GM23338 (cell line): ENCODE data around the gene PURA. TPM values are rescaled to one million over a fixed set of nuclear protein-coding genes. Genes with fewer than 3 reads are reported as not detected.

ENCODE experiments used
- ATAC-seq: fragments of 200-7000 bp; cut with Tn5 transposase; 3 replicates; pipeline ENCODE4 v1.9.1; 2020
- DNase-seq: peaks from one replicate; pipeline ENCODE4 v3.0.0-alpha.2; 2015; ENCODE audit warnings: low spot score
- H2AFZ ChIP-seq: fragments of 200-600 bp; sonication (generic); 2 replicates; pipeline ENCODE4 v1.8.0; 2016; ENCODE audit warnings: antibody characterized with exemption, mild to moderate bottlenecking, moderate library complexity
- H3F3A ChIP-seq: fragments of 200-600 bp; sonication (generic); replicated peaks from 2 replicates; pipeline ENCODE4 v1.8.0; 2017; ENCODE audit warnings: antibody characterized with exemption, mixed run types, low read depth
- H3K27ac ChIP-seq: fragments of 200-600 bp; sonication (generic); 2 replicates; pipeline ENCODE4 v1.6.1; 2016; ENCODE audit warnings: low read depth
- H3K27me3 ChIP-seq: fragments of 200-600 bp; sonication (generic); 2 replicates; pipeline ENCODE4 v1.8.0; 2016; ENCODE audit warnings: mild to moderate bottlenecking, mixed run types, moderate library complexity; ENCODE audit not compliant: insufficient read depth
- H3K36me3 ChIP-seq: fragments of 200-600 bp; sonication (generic); 2 replicates; pipeline ENCODE4 v1.8.0; 2016; ENCODE audit warnings: mild to moderate bottlenecking; ENCODE audit not compliant: insufficient read depth
- H3K4me1 ChIP-seq: fragments of 200-600 bp; sonication (generic); 2 replicates; pipeline ENCODE4 v1.8.0; 2016; ENCODE audit warnings: mild to moderate bottlenecking, moderate library complexity; ENCODE audit not compliant: insufficient read depth
- H3K4me2 ChIP-seq: fragments of 200-600 bp; sonication (generic); 2 replicates; pipeline ENCODE4 v1.7.1; 2017; ENCODE audit warnings: mixed run types
- H3K4me3 ChIP-seq: fragments of 200-600 bp; sonication (generic); 2 replicates; pipeline ENCODE4 v1.6.1; 2016; ENCODE audit warnings: mixed run types
- H3K79me2 ChIP-seq: fragments of 200-600 bp; sonication (generic); replicated peaks from 2 replicates; pipeline ENCODE4 v1.8.0; 2017; ENCODE audit warnings: mild to moderate bottlenecking; ENCODE audit not compliant: insufficient read depth
- H3K9me2 ChIP-seq: fragments of 200-600 bp; sonication (generic); 2 replicates; pipeline ENCODE4 v1.8.0; 2017; ENCODE audit not compliant: insufficient read depth
- H4K20me1 ChIP-seq: fragments of 200-600 bp; sonication (generic); replicated peaks from 2 replicates; pipeline ENCODE4 v1.8.0; 2017; ENCODE audit warnings: mild to moderate bottlenecking; ENCODE audit not compliant: insufficient read depth
- H3K27ac Mint-ChIP-seq: 2 replicates; pipeline ENCODE4 v1.8.0; 2020; ENCODE audit warnings: inconsistent platforms, mild to moderate bottlenecking, moderate library complexity, mixed read lengths
- H3K27me3 Mint-ChIP-seq: 3 replicates; pipeline ENCODE4 v1.8.0; 2022; ENCODE audit warnings: low read depth, mild to moderate bottlenecking, moderate library complexity, mixed read lengths, inconsistent platforms; ENCODE audit not compliant: insufficient read depth, poor library complexity
- H3K36me3 Mint-ChIP-seq: 3 replicates; pipeline ENCODE4 v1.8.0; 2021; ENCODE audit warnings: low read depth, mild to moderate bottlenecking, inconsistent platforms, moderate library complexity, mixed read lengths
- H3K4me1 Mint-ChIP-seq: 3 replicates; pipeline ENCODE4 v1.8.0; 2020; ENCODE audit warnings: mild to moderate bottlenecking, inconsistent platforms, mixed read lengths
- H3K4me3 Mint-ChIP-seq: 3 replicates; pipeline ENCODE4 v1.8.0; 2021; ENCODE audit warnings: moderate library complexity, mild to moderate bottlenecking, inconsistent platforms, mixed read lengths
- H3K9me3 Mint-ChIP-seq: 3 replicates; pipeline ENCODE4 v1.8.0; 2020; ENCODE audit warnings: moderate library complexity, mild to moderate bottlenecking, inconsistent platforms, mixed read lengths
- CREB1 ChIP-seq: fragments of 250-450 bp; sonication (Bioruptor Pico); IDR thresholded peaks from 2 replicates; pipeline ENCODE4 v1.5.0; 2020; ENCODE audit warnings: low read depth, mild to moderate bottlenecking, moderate library complexity
- EZH2 ChIP-seq: fragments of 200-600 bp; sonication (generic); IDR thresholded peaks from one replicate; pipeline ENCODE4 v1.8.0; 2017; ENCODE audit warnings: antibody characterized with exemption, mild to moderate bottlenecking, low read depth; ENCODE audit not compliant: unreplicated experiment
- EZH2phosphoT487 ChIP-seq: fragments of 200-600 bp; sonication (generic); IDR thresholded peaks from one replicate; pipeline ENCODE4 v1.8.1; 2018; ENCODE audit warnings: antibody characterized with exemption; ENCODE audit not compliant: unreplicated experiment
- JUNB ChIP-seq: IDR thresholded peaks from one replicate; pipeline ENCODE4 v1.6.1; 2016; ENCODE audit warnings: antibody characterized with exemption; ENCODE audit not compliant: unreplicated experiment
- NANOG ChIP-seq: IDR thresholded peaks from 2 replicates; pipeline ENCODE4 v1.6.1; 2016; ENCODE audit warnings: antibody characterized with exemption, borderline replicate concordance
- POLR2AphosphoS5 ChIP-seq: IDR thresholded peaks from 2 replicates; pipeline ENCODE4 v1.6.1; 2016; ENCODE audit warnings: antibody characterized with exemption, low read depth
- STAT1 ChIP-seq: IDR thresholded peaks from one replicate; pipeline ENCODE4 v1.6.1; 2016; ENCODE audit warnings: antibody characterized with exemption; ENCODE audit not compliant: unreplicated experiment
- ZNF114 ChIP-seq: fragments of 250-450 bp; sonication (Bioruptor Pico); IDR thresholded peaks from 2 replicates; pipeline ENCODE4 v1.5.0; 2020; ENCODE audit warnings: mild to moderate bottlenecking, moderate library complexity
- ZNF331 ChIP-seq: fragments of 250-450 bp; sonication (Bioruptor Pico); IDR thresholded peaks from 2 replicates; pipeline ENCODE4 v1.5.0; 2020; ENCODE audit warnings: low read depth, mild to moderate bottlenecking, moderate library complexity
- polyA plus RNA-seq: library from polyadenylated mRNA; unstranded; fragments of >200 nt; fragmentation: Nextera tagmentation; extraction: Ambion mirVana; gene quantifications from 2 replicates; pipeline ENCODE4 v1.2.1, GENCODE V29; 2016
- total RNA-seq: library from RNA; depleted of rRNA; stranded (reverse); fragments of >200 nt; shearing (Covaris generic); gene quantifications from 2 replicates; pipeline ENCODE4 v1.2.3, GENCODE V29; 2014
- TF ChIP-seq, protein P1 (sequence below): IDR thresholded peaks from one replicate; pipeline ENCODE4 v1.6.1; 2018; ENCODE audit warnings: antibody characterized with exemption; ENCODE audit not compliant: unreplicated experiment
- TF ChIP-seq, protein P2 (sequence below): fragments of 250-450 bp; sonication (Bioruptor Pico); IDR thresholded peaks from 2 replicates; pipeline ENCODE4 v1.5.0; 2020; ENCODE audit warnings: mild to moderate bottlenecking, moderate library complexity
- TF ChIP-seq, protein P3 (sequence below), 2 experiments: fragments of 200-600 bp in 1 of 2; sonication (generic) in 1 of 2; conservative IDR thresholded peaks; 2 replicates each; pipeline versions ENCODE4 v1.5.1 to v1.6.1; 2016 to 2017; ENCODE audit warnings: antibody characterized with exemption in 2 of 2, low read depth in 2 of 2, mild to moderate bottlenecking in 2 of 2, moderate library complexity in 1 of 2
- TF ChIP-seq, protein P4 (sequence below): IDR thresholded peaks from 2 replicates; pipeline ENCODE4 v1.6.1; 2016; ENCODE audit warnings: antibody characterized with exemption

PURA gene
- total and polyA plus RNA-seq, 2 experiments from 2014 or later: 1.5 to 2.3 TPM

DNA sequence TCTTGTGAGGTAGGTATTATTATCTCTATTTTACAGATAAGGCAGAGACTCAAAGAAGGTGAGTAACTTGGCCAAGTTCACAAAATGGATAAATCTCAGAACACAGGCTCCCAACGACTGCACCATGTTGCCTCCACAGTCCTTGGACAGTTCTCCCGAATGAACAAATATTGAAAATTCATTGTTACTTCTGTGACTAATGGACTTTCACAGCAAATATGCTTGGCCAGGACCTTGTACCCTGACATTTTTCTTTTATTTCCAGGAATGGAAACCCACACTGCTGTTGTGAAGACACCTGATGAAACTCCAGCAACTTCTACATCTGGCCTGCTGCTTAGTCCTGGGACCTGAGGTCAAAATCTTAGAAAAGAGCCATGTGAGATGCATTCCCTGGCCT, 58.6 kb downstream of the PURA start:
- DNase-seq (no peak), ATAC-seq (no peak)
- no peaks in the 10 kb centered on the region for H3K9me3 Mint-ChIP-seq
- H3K27ac ChIP-seq: no peak overlapping the region
- H3K4me1 Mint-ChIP-seq: peaks cover 6% of the 10 kb centered on the region
- H3K9me2 ChIP-seq: no peaks in the 10 kb centered on the region
- H3K79me2 ChIP-seq: no peaks in the 10 kb centered on the region; the same call in none of the 2 replicates
- no peak for TF ChIP-seq ZNF331 (CRISPR knock-in tag)
- TF ChIP-seq, protein P1, sequence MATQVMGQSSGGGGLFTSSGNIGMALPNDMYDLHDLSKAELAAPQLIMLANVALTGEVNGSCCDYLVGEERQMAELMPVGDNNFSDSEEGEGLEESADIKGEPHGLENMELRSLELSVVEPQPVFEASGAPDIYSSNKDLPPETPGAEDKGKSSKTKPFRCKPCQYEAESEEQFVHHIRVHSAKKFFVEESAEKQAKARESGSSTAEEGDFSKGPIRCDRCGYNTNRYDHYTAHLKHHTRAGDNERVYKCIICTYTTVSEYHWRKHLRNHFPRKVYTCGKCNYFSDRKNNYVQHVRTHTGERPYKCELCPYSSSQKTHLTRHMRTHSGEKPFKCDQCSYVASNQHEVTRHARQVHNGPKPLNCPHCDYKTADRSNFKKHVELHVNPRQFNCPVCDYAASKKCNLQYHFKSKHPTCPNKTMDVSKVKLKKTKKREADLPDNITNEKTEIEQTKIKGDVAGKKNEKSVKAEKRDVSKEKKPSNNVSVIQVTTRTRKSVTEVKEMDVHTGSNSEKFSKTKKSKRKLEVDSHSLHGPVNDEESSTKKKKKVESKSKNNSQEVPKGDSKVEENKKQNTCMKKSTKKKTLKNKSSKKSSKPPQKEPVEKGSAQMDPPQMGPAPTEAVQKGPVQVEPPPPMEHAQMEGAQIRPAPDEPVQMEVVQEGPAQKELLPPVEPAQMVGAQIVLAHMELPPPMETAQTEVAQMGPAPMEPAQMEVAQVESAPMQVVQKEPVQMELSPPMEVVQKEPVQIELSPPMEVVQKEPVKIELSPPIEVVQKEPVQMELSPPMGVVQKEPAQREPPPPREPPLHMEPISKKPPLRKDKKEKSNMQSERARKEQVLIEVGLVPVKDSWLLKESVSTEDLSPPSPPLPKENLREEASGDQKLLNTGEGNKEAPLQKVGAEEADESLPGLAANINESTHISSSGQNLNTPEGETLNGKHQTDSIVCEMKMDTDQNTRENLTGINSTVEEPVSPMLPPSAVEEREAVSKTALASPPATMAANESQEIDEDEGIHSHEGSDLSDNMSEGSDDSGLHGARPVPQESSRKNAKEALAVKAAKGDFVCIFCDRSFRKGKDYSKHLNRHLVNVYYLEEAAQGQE: no peak
- TF ChIP-seq EZH2phosphoT487: no peak
- no peak for TF ChIP-seq ZNF114 (CRISPR knock-in tag)
- TF ChIP-seq, protein P2, sequence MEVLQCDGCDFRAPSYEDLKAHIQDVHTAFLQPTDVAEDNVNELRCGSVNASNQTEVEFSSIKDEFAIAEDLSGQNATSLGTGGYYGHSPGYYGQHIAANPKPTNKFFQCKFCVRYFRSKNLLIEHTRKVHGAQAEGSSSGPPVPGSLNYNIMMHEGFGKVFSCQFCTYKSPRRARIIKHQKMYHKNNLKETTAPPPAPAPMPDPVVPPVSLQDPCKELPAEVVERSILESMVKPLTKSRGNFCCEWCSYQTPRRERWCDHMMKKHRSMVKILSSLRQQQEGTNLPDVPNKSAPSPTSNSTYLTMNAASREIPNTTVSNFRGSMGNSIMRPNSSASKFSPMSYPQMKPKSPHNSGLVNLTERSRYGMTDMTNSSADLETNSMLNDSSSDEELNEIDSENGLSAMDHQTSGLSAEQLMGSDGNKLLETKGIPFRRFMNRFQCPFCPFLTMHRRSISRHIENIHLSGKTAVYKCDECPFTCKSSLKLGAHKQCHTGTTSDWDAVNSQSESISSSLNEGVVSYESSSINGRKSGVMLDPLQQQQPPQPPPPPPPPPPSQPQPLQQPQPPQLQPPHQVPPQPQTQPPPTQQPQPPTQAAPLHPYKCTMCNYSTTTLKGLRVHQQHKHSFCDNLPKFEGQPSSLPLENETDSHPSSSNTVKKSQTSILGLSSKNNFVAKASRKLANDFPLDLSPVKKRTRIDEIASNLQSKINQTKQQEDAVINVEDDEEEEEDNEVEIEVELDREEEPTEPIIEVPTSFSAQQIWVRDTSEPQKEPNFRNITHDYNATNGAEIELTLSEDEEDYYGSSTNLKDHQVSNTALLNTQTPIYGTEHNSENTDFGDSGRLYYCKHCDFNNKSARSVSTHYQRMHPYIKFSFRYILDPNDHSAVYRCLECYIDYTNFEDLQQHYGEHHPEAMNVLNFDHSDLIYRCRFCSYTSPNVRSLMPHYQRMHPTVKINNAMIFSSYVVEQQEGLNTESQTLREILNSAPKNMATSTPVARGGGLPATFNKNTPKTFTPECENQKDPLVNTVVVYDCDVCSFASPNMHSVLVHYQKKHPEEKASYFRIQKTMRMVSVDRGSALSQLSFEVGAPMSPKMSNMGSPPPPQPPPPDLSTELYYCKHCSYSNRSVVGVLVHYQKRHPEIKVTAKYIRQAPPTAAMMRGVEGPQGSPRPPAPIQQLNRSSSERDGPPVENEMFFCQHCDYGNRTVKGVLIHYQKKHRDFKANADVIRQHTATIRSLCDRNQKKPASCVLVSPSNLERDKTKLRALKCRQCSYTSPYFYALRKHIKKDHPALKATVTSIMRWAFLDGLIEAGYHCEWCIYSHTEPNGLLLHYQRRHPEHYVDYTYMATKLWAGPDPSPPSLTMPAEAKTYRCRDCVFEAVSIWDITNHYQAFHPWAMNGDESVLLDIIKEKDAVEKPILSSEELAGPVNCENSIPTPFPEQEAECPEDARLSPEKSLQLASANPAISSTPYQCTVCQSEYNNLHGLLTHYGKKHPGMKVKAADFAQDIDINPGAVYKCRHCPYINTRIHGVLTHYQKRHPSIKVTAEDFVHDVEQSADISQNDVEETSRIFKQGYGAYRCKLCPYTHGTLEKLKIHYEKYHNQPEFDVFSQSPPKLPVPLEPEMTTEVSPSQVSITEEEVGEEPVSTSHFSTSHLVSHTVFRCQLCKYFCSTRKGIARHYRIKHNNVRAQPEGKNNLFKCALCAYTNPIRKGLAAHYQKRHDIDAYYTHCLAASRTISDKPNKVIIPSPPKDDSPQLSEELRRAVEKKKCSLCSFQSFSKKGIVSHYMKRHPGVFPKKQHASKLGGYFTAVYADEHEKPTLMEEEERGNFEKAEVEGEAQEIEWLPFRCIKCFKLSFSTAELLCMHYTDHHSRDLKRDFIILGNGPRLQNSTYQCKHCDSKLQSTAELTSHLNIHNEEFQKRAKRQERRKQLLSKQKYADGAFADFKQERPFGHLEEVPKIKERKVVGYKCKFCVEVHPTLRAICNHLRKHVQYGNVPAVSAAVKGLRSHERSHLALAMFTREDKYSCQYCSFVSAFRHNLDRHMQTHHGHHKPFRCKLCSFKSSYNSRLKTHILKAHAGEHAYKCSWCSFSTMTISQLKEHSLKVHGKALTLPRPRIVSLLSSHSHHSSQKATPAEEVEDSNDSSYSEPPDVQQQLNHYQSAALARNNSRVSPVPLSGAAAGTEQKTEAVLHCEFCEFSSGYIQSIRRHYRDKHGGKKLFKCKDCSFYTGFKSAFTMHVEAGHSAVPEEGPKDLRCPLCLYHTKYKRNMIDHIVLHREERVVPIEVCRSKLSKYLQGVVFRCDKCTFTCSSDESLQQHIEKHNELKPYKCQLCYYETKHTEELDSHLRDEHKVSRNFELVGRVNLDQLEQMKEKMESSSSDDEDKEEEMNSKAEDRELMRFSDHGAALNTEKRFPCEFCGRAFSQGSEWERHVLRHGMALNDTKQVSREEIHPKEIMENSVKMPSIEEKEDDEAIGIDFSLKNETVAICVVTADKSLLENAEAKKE (CRISPR knock-in tag): no peak
- TF ChIP-seq, protein P3, sequence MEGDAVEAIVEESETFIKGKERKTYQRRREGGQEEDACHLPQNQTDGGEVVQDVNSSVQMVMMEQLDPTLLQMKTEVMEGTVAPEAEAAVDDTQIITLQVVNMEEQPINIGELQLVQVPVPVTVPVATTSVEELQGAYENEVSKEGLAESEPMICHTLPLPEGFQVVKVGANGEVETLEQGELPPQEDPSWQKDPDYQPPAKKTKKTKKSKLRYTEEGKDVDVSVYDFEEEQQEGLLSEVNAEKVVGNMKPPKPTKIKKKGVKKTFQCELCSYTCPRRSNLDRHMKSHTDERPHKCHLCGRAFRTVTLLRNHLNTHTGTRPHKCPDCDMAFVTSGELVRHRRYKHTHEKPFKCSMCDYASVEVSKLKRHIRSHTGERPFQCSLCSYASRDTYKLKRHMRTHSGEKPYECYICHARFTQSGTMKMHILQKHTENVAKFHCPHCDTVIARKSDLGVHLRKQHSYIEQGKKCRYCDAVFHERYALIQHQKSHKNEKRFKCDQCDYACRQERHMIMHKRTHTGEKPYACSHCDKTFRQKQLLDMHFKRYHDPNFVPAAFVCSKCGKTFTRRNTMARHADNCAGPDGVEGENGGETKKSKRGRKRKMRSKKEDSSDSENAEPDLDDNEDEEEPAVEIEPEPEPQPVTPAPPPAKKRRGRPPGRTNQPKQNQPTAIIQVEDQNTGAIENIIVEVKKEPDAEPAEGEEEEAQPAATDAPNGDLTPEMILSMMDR (conservative IDR thresholded peaks at IDR 0.05; ENCODE audit: low read depth in 2 of 2): no peak
- TF ChIP-seq EZH2: no peak
- no peak for TF ChIP-seq NANOG
- no peak for TF ChIP-seq JUNB
- no peak for TF ChIP-seq POLR2AphosphoS5
- no peak for TF ChIP-seq CREB1 (CRISPR knock-in tag)
- TF ChIP-seq, protein P4, sequence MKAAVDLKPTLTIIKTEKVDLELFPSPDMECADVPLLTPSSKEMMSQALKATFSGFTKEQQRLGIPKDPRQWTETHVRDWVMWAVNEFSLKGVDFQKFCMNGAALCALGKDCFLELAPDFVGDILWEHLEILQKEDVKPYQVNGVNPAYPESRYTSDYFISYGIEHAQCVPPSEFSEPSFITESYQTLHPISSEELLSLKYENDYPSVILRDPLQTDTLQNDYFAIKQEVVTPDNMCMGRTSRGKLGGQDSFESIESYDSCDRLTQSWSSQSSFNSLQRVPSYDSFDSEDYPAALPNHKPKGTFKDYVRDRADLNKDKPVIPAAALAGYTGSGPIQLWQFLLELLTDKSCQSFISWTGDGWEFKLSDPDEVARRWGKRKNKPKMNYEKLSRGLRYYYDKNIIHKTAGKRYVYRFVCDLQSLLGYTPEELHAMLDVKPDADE: no peak
- TF ChIP-seq STAT1: no peak
- H3F3A ChIP-seq: peaks cover 9% of the 10 kb centered on the region
- no peak overlapping the region for H3K27ac Mint-ChIP-seq
- H3K27me3 Mint-ChIP-seq: peaks cover 7% of the 10 kb centered on the region
- no peak overlapping the region for H2AFZ ChIP-seq
- no peak overlapping the region for H3K4me3 Mint-ChIP-seq
- H3K4me1 ChIP-seq: peaks cover 11% of the 10 kb centered on the region
- H3K36me3 ChIP-seq: no peaks in the 10 kb centered on the region
- H3K4me2 ChIP-seq: no peak overlapping the region
- peaks cover 3% of the 10 kb centered on the region; the same call in 1 of the 2 replicates for H4K20me1 ChIP-seq
- no peak overlapping the region for H3K4me3 ChIP-seq
- no peaks in the 10 kb centered on the region; the same call in 1 of the 2 replicates for H3K27me3 ChIP-seq
- H3K36me3 Mint-ChIP-seq: no peaks in the 10 kb centered on the region; the same call in 2 of the 3 replicates
